NCI-H146 (cell line): ENCODE measurements around the gene VILL.
A peak's percentile ranks its signal among the peaks of the same experiment; 100 is the strongest.
"Not testable (repeated sequence)": the region's sequence is repeated elsewhere in the genome, so short reads cannot be mapped to it uniquely, and the experiment has no call there.

Experiments
- DNase-seq: peaks from one replicate; lab custom pipeline; 2025; lab: John Stamatoyannopoulos, UW

The VILL gene

DNA sequence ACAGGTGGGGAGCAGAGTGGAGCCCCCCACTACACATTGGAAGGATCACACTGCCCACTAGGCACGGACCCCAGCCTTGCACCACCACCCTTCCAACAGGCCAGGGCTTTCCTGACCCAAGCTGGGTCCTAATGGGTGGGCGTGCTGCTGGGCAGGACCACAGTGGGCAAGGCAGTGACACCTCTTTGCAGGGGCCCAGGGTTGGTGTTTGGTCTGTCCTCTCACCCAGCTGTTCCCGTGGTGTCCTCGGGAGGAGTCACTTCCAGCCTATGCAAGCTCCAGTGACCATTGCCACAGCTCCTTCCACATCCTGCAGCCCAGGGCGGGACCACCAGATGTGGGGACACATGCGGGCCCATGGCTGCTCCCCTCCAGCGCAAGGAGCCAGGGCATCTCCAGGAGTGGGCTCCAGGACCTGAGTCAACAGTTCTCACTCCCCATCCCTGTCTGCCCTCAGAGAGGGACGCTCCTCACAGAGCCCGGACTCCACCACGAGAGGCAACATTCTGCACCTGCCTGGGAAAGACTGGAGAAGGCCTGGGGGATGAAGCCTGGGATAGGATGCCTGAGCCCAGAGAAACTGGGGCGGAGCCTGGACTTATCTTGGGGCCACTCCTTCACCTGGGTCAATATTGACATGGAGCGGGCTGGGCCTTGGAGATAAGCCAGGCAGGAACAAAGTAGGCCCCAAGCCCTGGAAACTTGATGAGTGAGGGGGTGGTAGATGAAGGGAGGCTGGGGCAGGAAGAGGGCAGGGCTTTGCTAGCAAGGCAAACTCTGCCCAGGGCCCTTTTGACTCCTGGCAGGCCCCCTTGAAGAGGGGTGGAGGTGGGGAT lies 3.9 kb upstream of the VILL start:
- DNase-seq, result peak; percentile 68

GRCh38 chr3:37987315-37987697 lies 3.3 kb upstream of the VILL start:
- no peak for DNase-seq

GRCh38 chr3:37987751-37988179 lies 2.8 kb upstream of the VILL start:
- no peak for DNase-seq

- not testable (repeated sequence) for DNase-seq
Observed at GRCh38 chr3:37988376-37988775, 2.2 kb upstream of the VILL start.

- DNase-seq, result no peak
Observed at GRCh38 chr3:37988931-37989525, 1.6 kb upstream of the VILL start.

- no peak for DNase-seq
Observed at GRCh38 chr3:37989821-37990480, 635 bp upstream of the VILL start.

DNA sequence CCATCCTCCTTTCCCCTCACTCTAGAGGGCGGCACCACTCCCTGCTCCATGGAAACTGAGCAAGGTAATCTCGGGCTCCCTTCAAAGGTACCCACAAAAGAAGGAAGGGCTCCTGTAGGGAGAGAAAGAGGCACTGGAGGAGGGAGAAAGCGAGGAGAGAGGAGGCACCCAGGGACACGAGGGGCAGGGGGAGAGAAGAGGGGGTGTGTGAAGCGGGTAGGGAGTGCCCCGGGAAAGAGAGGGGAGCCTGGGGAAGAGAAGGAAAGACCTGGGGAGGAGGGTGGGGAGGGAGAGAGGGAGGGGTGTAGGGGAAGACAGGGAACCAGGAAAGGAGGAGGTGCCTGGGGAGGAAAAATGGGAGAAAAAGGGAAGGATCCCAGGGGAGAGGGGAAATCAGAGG lies 523 bp downstream of the VILL start:
- DNase-seq, result no peak

- DNase-seq, result no peak
Observed at GRCh38 chr3:37991823-37992222, 1.2 kb downstream of the VILL start.

- DNase-seq, result no peak
Observed at GRCh38 chr3:37992271-37993066, 1.9 kb downstream of the VILL start.

- no peak for DNase-seq
Observed at GRCh38 chr3:37993067-37993455, 2.5 kb downstream of the VILL start.

DNA sequence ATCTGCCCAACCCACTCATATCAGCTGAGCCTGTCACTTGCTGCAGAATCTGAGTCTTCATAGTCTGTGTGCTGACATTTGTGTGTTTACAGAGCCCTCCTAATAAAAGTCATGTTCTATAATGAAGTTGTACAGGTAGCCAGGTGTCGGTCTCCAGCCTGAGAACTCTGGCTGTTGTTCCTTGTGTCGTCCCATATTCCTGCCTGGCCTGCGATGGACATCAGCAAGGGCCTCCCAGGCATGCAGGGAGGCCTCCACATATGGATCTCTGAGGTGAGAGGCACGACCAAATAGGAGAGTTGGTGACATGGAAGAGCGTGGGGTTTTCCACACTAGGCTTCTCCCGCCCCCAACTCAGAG lies 2.9 kb downstream of the VILL start:
- no peak for DNase-seq

DNA sequence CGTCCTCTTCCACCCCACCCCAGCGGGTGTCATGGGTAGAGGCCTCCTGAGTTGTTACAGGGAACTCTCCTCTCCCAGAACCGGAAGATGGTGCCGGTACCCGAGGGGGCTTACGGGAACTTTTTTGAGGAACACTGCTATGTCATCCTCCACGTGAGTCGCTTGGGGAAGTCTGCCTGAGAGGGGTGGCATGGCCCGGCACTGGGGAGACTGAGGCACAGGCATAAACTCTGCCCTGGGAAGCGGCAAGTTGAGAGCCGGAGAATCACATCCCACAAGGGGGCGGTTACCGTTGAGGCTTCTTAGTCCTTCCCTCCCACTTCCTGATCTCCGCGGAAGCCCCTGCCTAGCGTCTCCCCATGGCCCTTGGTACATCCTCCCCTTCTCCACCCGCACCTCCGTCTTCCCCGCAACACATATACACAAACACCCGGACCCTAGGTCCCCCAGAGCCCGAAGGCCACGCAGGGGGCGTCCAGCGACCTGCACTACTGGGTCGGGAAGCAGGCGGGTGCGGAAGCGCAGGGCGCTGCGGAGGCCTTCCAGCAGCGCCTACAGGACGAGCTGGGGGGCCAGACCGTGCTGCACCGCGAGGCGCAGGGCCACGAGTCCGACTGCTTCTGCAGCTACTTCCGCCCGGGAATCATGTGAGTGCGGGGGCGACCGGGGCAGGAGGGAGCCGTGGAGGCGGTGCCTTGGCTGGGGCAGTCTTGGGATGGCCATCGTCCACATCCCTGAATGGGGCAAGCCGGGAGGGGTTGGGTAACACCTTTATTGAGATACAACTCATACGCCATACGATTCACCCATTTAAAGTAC lies 3.4 kb downstream of the VILL start:
- peak; percentile 67 for DNase-seq

- DNase-seq, result no peak
Observed at GRCh38 chr3:37994639-37994972, 4.0 kb downstream of the VILL start.

- DNase-seq, result no peak
Observed at GRCh38 chr3:37995652-37996641, 5.4 kb downstream of the VILL start.

- DNase-seq, result peak; percentile 57
Observed at GRCh38 chr3:37996785-37997301, 6.3 kb downstream of the VILL start.

DNA sequence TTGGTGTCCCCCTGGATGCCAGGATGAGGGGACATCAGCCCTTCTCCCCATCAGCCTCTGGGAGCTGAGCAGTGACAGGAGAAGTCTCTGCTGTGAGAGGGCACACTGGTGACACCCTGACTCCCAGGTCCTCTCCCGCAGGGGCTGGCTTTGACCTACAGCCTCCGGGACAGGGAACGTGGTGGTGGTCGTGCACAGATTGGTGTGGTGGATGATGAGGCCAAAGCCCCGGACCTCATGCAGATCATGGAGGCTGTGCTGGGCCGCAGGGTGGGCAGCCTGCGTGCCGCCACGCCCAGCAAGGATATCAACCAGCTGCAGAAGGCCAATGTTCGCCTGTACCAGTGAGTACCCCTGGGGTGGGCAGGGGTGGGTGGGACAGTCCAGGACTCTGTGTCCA lies 6.8 kb downstream of the VILL start:
- no peak for DNase-seq

DNA sequence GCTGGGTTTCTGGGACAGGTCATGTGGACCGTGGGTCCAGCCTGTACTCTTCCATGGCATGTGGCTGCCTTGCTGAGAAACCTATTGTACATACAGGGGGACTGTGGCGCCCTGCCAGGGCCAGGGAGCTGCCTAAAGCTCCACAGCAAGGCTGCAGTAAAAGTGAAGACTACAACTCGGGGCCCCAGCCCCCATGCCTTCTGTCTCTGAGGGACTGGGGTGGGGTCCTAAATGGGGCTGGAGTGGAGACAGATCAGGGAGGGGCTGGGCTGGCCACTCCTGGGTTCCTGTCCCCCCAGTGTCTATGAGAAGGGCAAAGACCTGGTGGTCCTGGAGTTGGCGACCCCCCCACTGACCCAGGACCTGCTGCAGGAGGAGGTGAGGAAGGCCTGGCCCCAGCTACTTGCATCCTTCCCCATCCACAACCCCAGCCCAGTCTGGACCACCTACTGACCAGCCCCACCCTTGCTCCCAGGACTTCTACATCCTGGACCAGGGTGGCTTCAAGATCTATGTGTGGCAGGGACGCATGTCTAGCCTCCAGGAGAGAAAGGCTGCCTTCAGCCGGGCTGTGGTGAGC lies 7.3 kb downstream of the VILL start:
- DNase-seq, result no peak

DNA sequence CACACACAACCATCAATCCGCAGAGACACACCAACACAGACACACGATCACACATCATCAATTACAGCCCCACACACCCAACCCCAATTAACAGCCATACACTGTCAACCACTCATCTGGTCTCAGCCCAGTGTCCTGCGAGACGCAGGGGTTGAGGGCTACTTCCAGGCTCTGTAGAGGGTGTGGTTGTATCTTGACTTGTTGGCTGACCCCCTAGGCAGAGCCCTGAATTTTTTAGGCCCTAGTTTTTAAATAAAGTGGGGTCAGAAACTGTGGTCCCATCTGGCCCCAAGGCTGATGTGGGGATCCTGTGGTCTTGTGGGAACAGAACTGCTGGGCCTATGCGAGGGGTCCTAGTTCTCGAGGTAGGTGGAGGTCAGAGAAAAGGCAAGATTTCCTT lies 9.2 kb downstream of the VILL start:
- no peak for DNase-seq

- no peak for DNase-seq
Observed at GRCh38 chr3:38000242-38000916, 9.8 kb downstream of the VILL start.
